Fibroblast of skin of abdomen (primary cell): ENCODE results near the gene FAM186B.
"Not testable (repeated sequence)": the region's sequence is repeated elsewhere in the genome, so short reads cannot be mapped to it uniquely, and the experiment has no call there.

Source experiments
- DNase-seq: peaks from one replicate; pipeline ENCODE4 v3.0.0-alpha.2; 2013

FAM186B gene

DNA sequence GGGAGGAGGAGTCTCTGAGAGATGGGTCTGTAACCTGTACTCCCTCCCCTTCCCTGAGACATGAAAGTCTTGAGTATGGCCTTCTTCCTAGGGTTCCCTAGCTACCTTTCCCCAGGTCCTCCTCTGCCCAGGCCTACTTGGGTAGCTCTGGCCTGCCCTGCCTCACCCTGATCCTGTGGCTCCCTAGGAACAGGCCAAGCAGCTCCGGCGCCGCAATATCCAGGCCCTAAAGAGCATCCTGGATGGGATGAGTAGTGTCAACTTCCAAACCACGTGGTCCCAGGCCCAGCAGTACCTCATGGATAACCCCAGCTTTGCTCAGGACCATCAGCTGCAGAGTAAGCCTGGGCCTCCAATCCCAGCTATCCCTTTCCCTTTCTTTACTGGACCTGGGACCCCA lies 30.2 kb upstream of the FAM186B start:
- DNase-seq: no peak

DNA sequence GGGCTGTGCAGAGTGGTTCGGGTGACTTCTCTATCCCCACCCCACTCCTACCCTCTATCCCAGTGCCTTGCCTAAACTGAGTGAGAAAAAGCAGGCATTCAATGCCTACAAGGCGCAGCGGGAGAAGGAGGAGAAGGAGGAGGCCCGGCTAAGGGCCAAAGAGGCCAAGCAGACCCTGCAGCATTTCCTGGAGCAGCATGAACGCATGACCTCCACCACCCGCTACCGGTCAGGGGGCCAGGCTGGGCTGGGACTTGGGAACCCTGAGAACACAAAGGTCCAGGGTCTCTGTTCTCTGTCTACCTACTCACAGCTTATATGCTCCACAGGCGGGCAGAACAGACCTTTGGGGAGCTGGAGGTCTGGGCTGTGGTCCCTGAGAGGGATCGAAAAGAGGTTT lies 29.6 kb upstream of the FAM186B start:
- no peak for DNase-seq

DNA sequence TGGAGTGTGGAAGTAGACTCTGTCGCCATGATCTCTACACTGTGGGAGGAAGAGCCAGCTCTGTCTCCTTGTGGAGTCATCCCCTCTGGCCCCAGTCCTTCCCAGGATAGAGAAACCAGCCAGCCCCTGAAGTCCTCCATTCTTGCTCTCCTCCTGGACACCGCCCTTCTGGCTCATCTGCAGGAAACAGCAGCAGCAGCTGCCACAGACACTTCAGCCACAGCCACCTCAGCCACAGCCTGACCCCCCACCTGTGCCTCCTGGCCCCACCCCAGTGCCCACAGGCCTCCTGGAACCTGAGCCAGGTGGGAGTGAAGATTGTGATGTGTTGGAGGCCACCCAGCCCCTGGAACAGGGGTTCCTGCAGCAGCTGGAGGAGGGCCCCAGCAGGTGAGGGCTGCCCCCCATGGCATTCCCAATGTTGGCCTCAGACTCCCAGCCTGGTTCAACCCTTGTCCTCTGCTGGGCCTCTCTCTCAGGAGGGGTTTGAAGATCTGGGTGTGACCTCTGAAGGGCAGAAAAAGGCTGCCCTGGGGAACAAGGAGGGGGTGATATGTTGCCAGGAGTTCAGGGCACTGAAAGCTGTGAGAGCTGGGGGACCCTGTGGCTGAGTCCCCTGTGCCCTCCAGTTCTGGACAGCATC lies 28.4 kb upstream of the FAM186B start:
- no peak for DNase-seq

DNA sequence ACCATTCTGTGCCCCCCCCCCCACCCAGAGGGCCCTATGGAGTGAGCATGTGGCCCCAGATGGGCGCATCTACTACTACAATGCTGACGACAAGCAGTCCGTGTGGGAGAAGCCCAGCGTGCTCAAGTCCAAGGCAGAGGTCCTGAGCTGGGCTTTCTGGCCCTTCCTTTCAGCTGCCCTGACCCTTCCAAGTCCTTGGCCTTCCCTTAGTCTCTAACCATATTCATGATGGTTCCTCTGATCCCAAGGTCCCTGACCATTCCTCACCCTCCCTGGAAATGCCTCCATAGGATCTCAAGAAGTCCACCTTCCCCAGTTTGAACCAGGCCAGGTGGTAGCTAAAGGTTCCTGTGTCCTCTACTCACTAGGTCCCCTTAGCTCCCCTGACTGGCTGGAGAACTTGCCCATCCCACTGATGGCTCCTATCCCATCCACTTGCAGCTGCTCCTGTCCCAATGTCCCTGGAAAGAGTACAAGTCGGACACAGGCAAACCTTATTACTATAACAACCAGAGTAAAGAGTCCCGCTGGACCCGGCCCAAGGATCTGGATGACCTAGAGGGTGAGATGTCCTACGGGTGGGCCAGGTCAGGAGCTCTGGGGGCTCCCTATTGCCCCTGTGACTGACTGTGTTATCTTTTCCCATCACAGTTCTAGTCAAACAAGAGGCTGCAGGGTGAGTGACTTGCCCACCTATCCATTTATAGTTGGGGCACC lies 27.7 kb upstream of the FAM186B start:
- DNase-seq: no peak

DNA sequence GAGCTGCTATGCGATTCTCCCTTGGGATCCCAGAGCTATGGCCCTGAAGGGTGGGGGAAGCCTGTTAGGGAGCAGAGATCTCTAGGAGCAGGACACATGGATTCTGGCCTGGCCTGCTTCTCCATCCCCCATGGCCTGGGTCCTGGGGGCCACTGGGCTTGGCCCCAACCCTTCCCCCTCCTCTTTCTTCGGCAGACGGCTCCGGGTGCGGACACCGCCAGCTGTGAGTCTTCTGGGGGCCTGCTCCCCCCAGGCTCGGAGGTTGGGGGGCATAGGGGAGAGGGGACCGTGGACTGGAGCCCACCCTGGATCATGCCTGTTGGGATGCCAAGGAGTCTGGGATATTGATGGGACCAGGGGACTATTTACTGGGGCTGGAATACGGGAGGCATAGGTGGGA lies 27.0 kb upstream of the FAM186B start:
- no peak for DNase-seq

DNA sequence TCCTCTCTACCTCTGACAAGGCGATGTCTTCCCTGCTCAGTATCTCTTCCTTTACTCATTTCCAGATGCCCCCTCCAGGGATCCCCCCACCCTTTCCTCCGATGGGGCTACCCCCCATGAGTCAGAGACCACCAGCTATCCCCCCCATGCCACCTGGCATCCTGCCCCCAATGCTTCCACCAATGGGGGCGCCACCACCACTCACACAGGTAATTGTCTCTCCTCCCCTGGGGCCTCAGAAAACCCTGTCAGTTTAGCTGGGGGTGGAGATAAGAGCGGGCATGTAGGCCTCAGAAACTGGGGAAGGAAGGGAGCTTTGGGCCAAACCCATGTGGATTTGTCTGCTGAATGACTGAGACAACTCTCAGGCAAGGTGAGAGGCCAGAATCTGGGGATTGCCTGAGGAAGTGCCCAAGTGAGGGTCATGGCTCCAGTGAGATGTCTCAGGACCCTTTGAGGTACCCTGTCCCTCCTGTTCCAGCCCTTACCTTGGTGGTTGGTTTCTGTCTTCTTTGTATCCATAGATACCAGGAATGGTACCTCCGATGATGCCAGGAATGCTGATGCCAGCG lies 26.0 kb upstream of the FAM186B start:
- DNase-seq: no peak

DNA sequence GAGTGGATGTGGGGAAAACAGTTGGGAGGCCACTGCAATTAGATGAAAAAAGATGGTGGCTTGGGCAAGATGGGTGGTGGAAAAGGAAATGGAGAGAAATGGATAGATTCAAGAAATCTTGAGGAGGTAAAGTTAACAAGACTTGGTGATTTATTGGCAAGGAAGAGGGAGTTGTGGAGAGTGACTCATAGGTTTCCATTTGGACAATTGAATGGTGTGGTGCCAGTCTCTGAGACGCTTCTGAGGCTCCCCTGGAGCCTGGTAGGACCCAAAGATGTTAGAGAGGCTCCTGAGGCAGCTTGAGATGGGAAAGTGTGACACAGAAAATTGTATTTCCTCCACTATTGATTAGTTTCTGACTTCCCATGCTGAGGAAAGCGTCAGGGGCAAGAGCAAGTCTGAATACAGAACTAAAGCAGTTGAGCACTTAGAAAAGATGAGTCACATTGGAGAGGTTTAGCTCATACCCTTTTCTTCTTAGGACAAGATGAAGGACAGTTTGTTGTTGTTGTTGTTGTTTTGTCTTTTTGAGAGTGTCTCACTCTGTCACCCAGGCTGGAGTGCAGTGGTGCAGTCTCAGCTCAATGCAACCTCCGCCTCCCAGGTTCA lies 22.4 kb upstream of the FAM186B start:
- DNase-seq: peak; percentile 42

DNA sequence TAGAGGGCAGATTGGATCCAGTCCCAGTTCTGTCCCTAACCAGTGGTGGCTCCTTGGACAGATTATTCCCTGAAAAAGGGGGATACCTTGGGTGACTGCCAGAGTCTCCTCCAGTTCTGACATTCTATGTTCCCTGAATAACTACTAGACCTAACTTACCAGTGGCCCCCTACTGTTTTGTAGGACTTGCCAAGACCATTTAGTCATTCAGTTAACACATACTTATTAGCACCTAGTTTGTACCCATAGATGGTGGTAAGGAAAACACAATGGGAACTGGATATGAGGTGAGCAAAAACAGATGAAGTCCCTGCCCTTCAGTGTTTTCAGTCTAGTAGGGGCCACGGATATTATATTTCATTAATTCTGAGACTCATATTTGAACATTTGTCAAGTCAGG lies 21.4 kb upstream of the FAM186B start:
- DNase-seq: no peak

DNA sequence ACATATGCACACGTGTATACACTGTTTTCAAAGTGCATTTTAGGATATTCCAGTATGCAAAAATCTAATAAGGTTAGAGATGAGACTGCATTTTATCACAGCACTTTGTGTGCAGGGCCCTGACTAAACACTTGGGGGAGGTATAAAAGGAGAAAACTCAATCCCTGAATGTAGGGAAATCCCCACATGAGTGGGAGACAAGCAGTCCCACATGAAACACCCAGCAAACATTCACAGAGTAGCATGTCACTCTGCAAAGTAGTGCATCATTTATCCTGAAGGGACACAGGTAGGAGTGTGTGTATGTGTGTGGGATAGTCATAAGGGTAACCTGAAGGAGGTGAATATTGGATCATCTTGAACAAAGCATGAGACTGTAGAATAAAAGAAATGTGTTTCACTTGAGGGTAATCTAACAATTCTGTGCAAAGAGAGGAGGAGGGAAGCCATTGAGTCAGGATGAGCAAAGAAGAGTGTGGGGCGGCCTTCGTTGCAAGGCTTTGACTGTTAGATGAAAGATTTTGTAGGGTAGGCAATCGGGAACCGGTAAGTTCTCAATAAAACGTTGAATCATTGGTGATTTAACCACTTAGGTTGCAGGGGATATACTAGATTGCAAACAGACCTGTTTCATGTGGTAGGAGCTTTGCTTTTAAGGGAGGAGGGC lies 20.9 kb upstream of the FAM186B start:
- DNase-seq: no peak

DNA sequence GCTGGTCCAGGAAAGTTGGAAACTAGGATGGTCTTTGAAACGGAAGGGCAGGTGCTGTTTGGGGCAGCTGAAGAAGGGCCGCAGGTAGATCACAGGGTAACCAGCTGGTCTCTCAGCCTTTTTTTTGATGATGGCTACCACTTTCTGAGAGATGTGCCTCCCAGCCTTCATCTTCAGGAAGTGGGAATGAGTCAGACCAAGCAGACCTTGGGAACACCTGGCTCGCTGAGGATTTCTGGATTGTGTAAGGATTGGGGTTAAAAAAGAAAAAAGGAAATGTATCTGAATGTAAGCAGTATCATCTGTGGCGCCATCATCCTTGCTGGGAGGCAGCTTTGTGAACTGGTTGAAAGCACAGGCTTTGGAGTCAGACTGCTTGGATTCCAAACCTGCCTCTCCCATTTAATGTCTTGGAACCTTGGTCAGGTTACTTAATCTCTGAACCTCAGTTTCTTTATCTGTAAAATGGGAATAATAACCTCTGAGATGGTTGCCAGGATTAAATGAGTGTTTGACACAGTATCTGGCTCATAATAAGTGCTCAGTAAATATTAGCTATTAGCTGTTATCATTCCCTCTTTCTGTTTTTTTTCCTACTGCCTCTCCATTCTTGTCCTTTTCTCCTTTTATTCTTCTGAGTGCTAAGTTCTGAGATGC lies 19.6 kb upstream of the FAM186B start:
- DNase-seq: peak; percentile 48

DNA sequence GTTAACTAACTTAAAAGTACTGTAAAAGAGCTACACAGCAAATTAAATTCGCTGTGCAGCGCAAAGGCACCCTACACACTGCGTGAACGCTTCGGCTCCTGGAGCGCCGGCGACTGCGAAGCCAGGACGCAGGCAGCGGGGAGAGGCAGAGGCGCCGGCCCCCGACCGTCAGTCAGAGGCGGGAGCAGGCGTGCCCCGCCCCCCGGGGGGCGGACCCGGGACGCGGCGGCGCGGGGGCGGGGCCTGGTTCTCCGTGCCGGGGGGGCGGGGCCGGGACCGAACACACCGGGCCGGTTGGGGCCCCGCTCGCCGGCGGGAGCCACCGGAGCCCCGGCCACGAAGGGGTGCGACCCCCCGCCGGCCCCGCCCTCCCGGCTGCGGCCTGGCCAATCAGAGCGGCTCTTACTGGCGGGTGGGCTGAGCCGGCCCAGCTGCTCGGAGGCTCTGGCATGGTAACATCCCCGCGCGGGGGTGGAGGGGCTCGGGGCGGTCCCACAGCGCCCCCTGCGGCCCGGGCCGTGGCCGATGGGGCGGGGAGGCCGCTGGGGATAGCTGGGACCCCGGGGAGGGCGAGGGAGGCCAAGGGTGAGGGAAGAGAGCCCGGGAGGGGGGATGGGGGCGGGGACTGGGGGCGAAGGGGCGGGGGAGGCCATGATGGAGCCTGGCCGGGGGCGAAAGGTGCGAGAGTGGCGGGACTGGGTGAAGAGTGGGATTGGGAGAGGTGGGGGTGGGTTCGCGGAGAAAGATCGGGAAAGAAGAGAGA lies 17.9 kb upstream of the FAM186B start, which contains the start of gene PRPF40B:
TSS of gene PRPF40B (plus strand) at position 420 of the 763 bp plus-strand sequence. CDS start at position 450, 30 bp downstream.
- peak; percentile 82 for DNase-seq

DNA sequence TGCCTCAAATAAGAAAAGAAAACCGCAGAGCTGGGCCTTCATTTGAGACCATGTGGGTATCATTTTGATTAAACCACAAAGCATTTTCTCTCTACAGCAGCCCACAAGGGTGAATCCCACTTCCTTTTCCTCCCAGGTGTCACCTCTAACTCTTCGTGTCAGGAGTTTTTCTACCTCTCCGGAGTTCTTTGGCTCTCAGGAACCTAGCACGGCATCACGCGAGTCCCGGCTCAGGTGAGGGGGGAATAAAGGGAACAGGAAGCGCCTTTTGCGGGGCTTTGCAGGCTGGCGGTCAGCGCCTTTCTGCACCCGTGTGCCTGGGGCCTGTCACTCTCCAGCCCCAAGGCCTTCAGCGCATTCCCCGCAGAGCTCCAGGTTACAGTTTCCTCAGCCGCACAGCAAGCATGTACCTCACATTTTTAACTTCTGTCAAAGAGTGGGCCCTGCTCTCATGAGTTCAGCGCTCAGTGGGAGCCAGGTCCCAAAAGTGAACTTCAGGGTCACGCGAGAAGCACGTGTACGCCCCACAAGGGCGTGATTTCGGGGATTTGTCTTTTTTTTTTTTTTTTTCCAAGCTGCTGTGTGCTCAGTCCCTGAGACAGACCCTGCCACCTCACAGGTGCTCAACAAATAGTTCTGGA lies 17.2 kb upstream of the FAM186B start:
- DNase-seq: peak; percentile 40

DNA sequence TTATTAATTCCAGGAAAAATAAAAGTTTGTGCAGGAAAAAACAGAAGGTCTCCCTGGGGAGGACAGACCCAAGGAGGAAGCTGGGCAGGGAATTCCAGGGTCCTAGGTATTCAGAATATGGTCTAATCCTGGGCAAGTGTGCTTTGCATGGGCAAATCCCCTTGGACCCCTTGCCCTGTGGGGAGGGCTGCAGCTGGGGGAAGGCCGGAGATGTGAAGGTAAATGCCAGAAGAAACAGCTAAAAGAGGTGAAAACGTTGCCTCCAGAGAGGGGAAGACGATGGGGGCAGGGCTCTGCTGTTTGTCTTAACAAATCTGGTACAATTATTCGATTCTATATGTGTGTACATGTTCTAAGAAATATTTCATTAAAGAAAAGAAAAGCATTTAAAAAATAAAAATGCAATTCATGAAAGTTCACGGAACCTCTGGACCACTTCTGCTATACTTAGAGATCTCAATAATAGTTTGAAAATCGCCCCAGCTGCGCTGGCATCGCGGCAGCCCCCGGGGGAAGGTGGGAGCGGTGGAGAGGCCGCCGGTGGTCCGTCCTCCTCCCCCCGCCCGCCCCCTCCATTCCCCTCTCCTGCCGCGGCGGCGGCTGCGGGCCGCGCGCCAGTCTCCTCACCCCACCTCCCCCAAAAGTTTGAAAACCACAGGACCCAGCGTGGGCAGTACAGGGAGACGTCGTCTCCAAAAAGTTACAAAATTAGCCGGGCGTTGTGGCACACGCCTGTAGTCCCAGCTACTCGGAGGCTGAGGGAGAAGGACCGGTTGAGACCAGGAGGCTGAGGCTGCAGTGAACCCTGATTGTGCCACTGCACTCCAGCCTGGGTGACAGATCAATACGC lies 16.4 kb upstream of the FAM186B start:
- DNase-seq: no peak

DNA sequence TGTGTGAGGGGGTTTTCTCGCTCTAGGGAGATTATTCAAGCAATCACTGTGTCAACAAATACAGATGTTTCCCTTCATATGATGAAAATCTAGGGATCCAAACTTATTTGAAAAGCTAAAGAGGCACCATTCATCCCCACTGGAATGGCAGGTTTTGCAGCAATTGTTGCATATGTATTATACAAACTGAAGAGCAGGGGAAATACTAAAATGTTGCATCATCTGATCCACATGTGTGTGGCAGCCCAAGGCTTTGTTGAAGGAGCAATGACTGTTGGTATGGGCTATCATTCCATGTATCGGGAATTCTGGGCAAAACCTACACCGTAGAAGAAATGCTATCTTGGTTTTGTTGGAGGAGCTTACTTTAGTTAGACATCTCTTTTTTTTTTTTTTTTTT lies 13.8 kb upstream of the FAM186B start:
- DNase-seq: no peak

DNA sequence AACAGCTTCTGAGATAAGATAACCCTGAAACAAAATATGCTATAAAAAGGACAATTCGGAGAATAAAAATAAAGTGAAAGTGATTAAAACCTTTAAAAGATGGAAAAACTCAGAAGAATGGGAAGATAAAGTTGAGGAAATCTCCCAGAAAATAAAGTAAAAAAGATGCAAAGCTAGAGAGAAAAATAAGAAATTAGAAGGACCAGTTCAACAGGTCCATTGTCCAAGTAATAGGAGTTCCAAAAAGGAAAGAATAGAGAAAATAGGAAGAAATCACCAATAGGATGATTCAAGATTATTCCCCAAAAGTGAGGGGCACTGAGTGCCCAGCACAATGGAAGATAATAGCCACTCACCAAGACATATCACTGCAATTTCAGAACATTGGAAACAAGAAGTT lies 13.1 kb upstream of the FAM186B start:
- DNase-seq: no peak

DNA sequence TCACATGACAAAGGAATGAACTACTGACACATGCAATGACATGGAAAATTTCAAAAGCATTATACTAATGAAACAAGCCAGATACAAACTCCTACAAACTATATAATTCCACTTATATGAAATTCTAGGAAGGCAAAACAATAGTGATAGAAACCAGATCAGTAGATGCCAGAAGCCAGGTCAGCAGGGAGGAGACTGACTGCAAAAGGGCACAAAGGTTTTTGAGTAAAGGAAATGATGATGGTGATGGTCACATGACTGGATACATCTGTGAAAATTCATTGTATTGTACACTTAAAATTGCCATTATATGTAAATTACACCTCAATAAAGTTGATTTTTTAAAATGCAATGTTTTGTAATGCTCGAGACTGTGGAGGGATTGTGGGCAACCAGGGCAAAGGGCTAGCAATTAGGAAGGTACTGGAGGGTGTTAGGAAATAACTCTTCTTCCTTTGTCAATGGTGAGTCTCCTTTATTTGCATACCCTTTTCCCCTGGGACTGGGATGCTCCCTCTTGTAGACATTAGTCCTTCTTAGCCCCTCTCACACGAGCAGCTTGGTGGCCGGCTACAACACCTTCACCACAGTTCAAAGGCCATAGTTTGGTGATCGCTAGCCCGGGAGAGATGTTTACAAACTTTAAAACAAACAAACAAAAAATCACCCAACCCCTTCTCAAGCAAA lies 11.2 kb upstream of the FAM186B start:
- no peak for DNase-seq

DNA sequence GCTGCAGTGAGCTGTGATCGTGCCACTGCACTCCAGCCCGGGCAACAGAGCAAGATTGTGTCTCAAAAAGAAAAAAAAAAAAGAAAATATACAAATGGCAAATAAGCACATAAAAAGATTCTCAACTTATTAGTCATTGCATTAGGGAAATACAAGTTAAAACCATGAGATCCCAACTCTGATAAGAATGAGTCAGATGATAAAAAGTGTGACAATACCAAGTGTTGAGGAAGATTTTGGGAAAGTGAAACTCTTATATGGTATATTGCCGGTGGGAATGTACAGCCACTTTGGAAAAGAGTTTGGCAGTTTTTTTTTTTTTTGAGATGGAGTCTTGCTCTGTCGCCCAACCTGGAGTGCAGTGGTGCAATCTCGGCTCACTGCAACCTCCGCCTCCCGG lies 10.3 kb upstream of the FAM186B start:
- no peak for DNase-seq

DNA sequence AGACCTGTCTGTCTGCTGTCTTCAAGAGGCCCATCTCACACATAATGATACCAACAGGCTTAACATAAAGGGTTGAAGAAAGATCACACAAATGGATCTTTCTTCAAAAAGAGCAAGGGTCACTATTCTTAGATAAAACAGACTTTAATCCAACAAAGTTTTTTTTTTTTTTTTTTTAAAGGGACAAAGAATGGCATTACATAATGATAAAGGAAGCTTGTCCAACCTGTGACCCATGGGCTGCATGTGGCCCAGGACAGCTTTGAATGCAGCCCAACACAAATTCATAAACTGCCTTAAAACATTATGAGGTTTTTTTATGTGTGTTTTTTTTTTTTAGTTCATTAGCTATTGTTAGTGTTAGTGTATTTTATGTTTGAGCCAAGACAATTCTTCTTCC lies 6.8 kb upstream of the FAM186B start:
- no peak for DNase-seq

DNA sequence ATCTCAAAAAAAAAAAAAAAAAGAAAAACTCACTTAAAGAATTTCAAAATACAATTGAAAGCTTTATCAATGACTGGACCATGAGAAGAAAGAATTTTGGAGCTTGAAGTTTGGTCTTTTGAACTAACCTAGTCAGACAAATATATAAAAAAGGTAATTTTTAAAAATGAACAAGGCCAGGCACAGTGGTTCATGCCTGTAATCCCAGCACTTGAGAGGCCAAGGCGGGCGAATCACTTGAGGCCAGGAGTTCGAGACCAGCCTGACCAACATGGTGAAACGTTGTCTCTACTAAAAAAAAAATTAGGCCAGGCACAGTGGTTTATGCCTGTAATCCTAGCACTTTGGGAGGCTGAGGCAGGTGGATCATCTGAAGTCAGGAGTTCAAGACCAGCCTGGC lies 5.3 kb upstream of the FAM186B start:
- not testable (repeated sequence) for DNase-seq

DNA sequence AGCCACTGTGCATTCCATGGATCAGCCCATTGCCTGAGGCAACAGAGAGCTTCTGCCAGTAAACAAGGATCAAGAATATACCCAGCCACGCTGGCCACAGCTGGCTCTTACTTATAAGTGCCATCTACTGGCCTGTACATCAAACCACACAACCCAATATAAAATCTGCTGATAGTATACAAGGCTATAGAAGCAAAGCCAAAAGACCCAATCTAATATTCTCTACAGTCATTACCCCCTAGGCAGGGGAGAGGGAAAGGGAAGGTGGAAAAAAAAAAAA lies 4.4 kb upstream of the FAM186B start:
- DNase-seq: no peak
